SK-N-SH (cell line): ENCODE data around the gene DPEP1. TPM values are rescaled to one million over a fixed set of nuclear protein-coding genes. Genes with fewer than 3 reads are reported as not detected.

ENCODE experiments used
- CTCF ChIA-PET: fragments of 300-600, 350-600 bp; formaldehyde crosslinking; extraction: SDS; loops from one replicate; lab custom pipeline; 2021; lab: Yijun Ruan, JAX
- POLR2A ChIA-PET: fragments of 350-600 bp; sonication (Branson Sonifier 250); formaldehyde crosslinking; extraction: SDS; loops from one replicate; lab custom pipeline; 2020; ENCODE audit warnings: antibody characterized with exemption, inconsistent platforms; lab: Yijun Ruan, JAX
- DNase-seq: peaks from one replicate; pipeline ENCODE4 v3.0.0; 2012
- H2AFZ ChIP-seq: fragments of 200-600 bp; sonication (generic); 2 replicates; pipeline ENCODE4 v1.8.1; 2016; ENCODE audit warnings: antibody characterized with exemption, mild to moderate bottlenecking, low read depth
- H3F3A ChIP-seq: fragments of 200-600 bp; sonication (generic); replicated peaks from 2 replicates; pipeline ENCODE3; 2016; ENCODE audit warnings: antibody characterized with exemption, mild to moderate bottlenecking; ENCODE audit not compliant: insufficient read depth
- H3K27ac ChIP-seq, 2 experiments: fragments of 200-500 bp in 1 of 2; fragments of 200-600 bp in 1 of 2; sonication (Bioruptor generic) in 1 of 2; sonication (generic), shearing (Covaris generic) in 1 of 2; 2 replicates each; pipeline versions ENCODE4 v1.5.1 to v1.6.1; 2014 to 2016; ENCODE audit warnings: low read depth in 2 of 2, inconsistent platforms in 1 of 2, low read length in 1 of 2, mild to moderate bottlenecking in 1 of 2, mixed read lengths in 1 of 2
- H3K27me3 ChIP-seq: fragments of 200-600 bp; sonication (generic), shearing (Covaris generic); 2 replicates; pipeline ENCODE4 v1.6.1; 2016; ENCODE audit warnings: mixed run types; ENCODE audit not compliant: insufficient read depth
- H3K36me3 ChIP-seq, 2 experiments: fragments of 200-500 bp in 1 of 2; fragments of 200-600 bp in 1 of 2; sonication (Bioruptor generic) in 1 of 2; sonication (generic) in 1 of 2; replicated peaks in 1 of 2; 2 replicates each; pipeline versions ENCODE3 to v1.5.1; 2014 to 2016; ENCODE audit warnings: low read length in 1 of 2, mild to moderate bottlenecking in 1 of 2; ENCODE audit not compliant: insufficient read depth in 2 of 2, control insufficient read depth in 1 of 2
- H3K4me1 ChIP-seq, 2 experiments: fragments of 200-500 bp in 1 of 2; fragments of 200-600 bp in 1 of 2; sonication (Bioruptor generic) in 1 of 2; sonication (generic), shearing (Covaris generic) in 1 of 2; 2 replicates each; pipeline versions ENCODE4 v1.5.1 to v1.6.1; 2014 to 2016; ENCODE audit warnings: low read depth in 1 of 2, low read length in 1 of 2, mixed run types in 1 of 2; ENCODE audit not compliant: insufficient read depth in 2 of 2, control insufficient read depth in 1 of 2
- H3K4me2 ChIP-seq: fragments of 200-600 bp; sonication (generic), shearing (Covaris generic); 2 replicates; pipeline ENCODE4 v1.6.1; 2017; ENCODE audit warnings: mixed run types
- H3K4me3 ChIP-seq, 2 experiments: fragments of 200-500 bp in 1 of 2; fragments of 200-600 bp in 1 of 2; sonication (Bioruptor generic) in 1 of 2; sonication (generic), shearing (Covaris generic) in 1 of 2; 2 replicates each; pipeline versions ENCODE4 v1.5.1 to v1.8.1; 2014 to 2016; ENCODE audit warnings: low read depth in 2 of 2, inconsistent platforms in 1 of 2, low read length in 1 of 2, mild to moderate bottlenecking in 1 of 2, mixed read lengths in 1 of 2, moderate library complexity in 1 of 2
- H3K79me2 ChIP-seq: fragments of 200-600 bp; sonication (generic); 2 replicates; pipeline ENCODE4 v1.8.1; 2017; ENCODE audit warnings: mild to moderate bottlenecking; ENCODE audit not compliant: insufficient read depth
- H3K9ac ChIP-seq: fragments of 200-600 bp; sonication (generic); 2 replicates; pipeline ENCODE4 v1.6.1; 2017; ENCODE audit warnings: mixed run types
- H3K9me2 ChIP-seq: fragments of 200-600 bp; sonication (generic); 2 replicates; pipeline ENCODE4 v1.6.1; 2017; ENCODE audit warnings: mixed run types
- H3K9me3 ChIP-seq: fragments of 200-600 bp; sonication (generic); 2 replicates; pipeline ENCODE4 v1.6.1; 2017; ENCODE audit warnings: mixed run types, mild to moderate bottlenecking, moderate library complexity
- H4K20me1 ChIP-seq: fragments of 200-600 bp; sonication (generic); 2 replicates; pipeline ENCODE4 v1.6.1; 2017; ENCODE audit warnings: mild to moderate bottlenecking, mixed run types; ENCODE audit not compliant: insufficient read depth
- CHD2 ChIP-seq: fragments of 150-350 bp; IDR thresholded peaks from 2 replicates; pipeline ENCODE4 v1.6.1; 2018; ENCODE audit warnings: low read length; ENCODE audit not compliant: partially characterized antibody
- ELF1 ChIP-seq: IDR thresholded peaks from 2 replicates; pipeline ENCODE4 v1.4.0; 2012
- EZH2phosphoT487 ChIP-seq: fragments of 200-600 bp; sonication (generic); IDR thresholded peaks from 2 replicates; pipeline ENCODE4 v1.6.1; 2017; ENCODE audit warnings: low read depth, mixed run types, mild to moderate bottlenecking, antibody characterized with exemption, moderate library complexity, borderline replicate concordance
- FOXJ3 ChIP-seq: sonication (generic); formaldehyde crosslinking; IDR thresholded peaks from 2 replicates; pipeline ENCODE4 v1.5.1; 2020; ENCODE audit warnings: mild to moderate bottlenecking, missing genetic modification reagents
- GABPA ChIP-seq: IDR thresholded peaks from 2 replicates; pipeline ENCODE4 v1.4.0; 2012; ENCODE audit warnings: low read depth, mild to moderate bottlenecking
- MAX ChIP-seq: IDR thresholded peaks from 2 replicates; pipeline ENCODE4 v1.4.0; 2012; ENCODE audit warnings: low read depth
- MEF2A ChIP-seq: IDR thresholded peaks from 2 replicates; pipeline ENCODE4 v1.4.0; 2012; ENCODE audit warnings: low read depth, borderline replicate concordance
- MXI1 ChIP-seq: IDR thresholded peaks from 2 replicates; pipeline ENCODE4 v1.6.1; 2012; ENCODE audit warnings: mild to moderate bottlenecking, low read depth, low read length, improper control_type of control experiment
- NFIC ChIP-seq: IDR thresholded peaks from 2 replicates; pipeline ENCODE4 v1.4.0; 2012; ENCODE audit warnings: borderline replicate concordance
- NRF1 ChIP-seq: IDR thresholded peaks from 2 replicates; pipeline ENCODE4 v1.6.1; 2012; ENCODE audit warnings: low read depth, mild to moderate bottlenecking, low read length
- RCOR1 ChIP-seq: fragments of 150-350 bp; IDR thresholded peaks from 2 replicates; pipeline ENCODE4 v1.6.1; 2017; ENCODE audit warnings: antibody characterized with exemption, low read length
- RFX5 ChIP-seq: IDR thresholded peaks from 2 replicates; pipeline ENCODE4 v1.6.1; 2012; ENCODE audit warnings: mild to moderate bottlenecking, improper control_type of control experiment, low read length
- TAF1 ChIP-seq: IDR thresholded peaks from 2 replicates; pipeline ENCODE4 v1.6.1; 2012; ENCODE audit warnings: low read depth, mild to moderate bottlenecking, low read length, moderate library complexity, borderline replicate concordance
- TCF12 ChIP-seq: IDR thresholded peaks from 2 replicates; pipeline ENCODE4 v1.4.0; 2012
- YY1 ChIP-seq: IDR thresholded peaks from 2 replicates; pipeline ENCODE4 v1.4.0; 2012; ENCODE audit warnings: low read depth, mild to moderate bottlenecking
- ZBTB33 ChIP-seq: IDR thresholded peaks from 2 replicates; pipeline ENCODE4 v1.4.0; 2012; ENCODE audit warnings: low read depth, borderline replicate concordance
- WGBS: methylation state at CpG from one replicate; pipeline ENCODE4 v1.1.6; 2017; ENCODE audit warnings: low lambda C conversion rate; 5-methylcytosine and 5-hydroxymethylcytosine counted together
- polyA plus RNA-seq, 3 experiments: library from polyadenylated mRNA; depleted of rRNA; stranded (reverse); fragments of >200 nt; gene quantifications; 2 replicates each; pipeline ENCODE4 v1.2.3, GENCODE V29; 2012

The DPEP1 gene
- polyA plus RNA-seq, 1 of the 3 experiments (the other 2 are of a cell fraction): 0.05 TPM

GRCh38 chr16:89583895-89584644 lies 29.4 kb upstream of the DPEP1 start:
- H3K9me2 ChIP-seq: no peaks in the 10 kb centered on the region
- CTCF ChIA-PET: interaction anchor here (0.6 to 1.6 kb wide), 3 partner anchors 18 to 117 kb away, joined by 3 to 5 read pairs (median 5); no protein-coding TSS in a partner anchor
- H3K9ac ChIP-seq: no peak overlapping the region
- no peak for TF ChIP-seq ELF1
- TF ChIP-seq RFX5: no peak
- no peak for TF ChIP-seq NFIC
- no peak for TF ChIP-seq ZBTB33
- no peak for TF ChIP-seq MAX
- TF ChIP-seq RCOR1: no peak
- TF ChIP-seq YY1: no peak
- TF ChIP-seq GABPA: no peak
- TF ChIP-seq EZH2phosphoT487: no peak
- no peak for TF ChIP-seq MXI1
- no peak for TF ChIP-seq NRF1
- TF ChIP-seq TCF12: no peak
- no peak for TF ChIP-seq MEF2A
- TF ChIP-seq CHD2: no peak
- no peak for TF ChIP-seq TAF1
- no peak for TF ChIP-seq FOXJ3 (CRISPR knock-in tag)
- H2AFZ ChIP-seq: no peak overlapping the region
- DNase-seq: no peak
- H3K79me2 ChIP-seq: no peaks in the 10 kb centered on the region
- POLR2A ChIA-PET: no interaction called here
- no peaks in the 10 kb centered on the region for H4K20me1 ChIP-seq
- no peaks in the 10 kb centered on the region for H3K36me3 ChIP-seq
- no peak overlapping the region for H3K27ac ChIP-seq
- no peaks in the 10 kb centered on the region for H3K27me3 ChIP-seq
- WGBS: 93% methylated on average over 31 of the region's 49 CpGs
- peaks cover 5 to 12% of the 10 kb centered on the region in 2 experiments; a peak in 3 of 4 replicates for H3K4me1 ChIP-seq
- no peaks in the 10 kb centered on the region for H3K9me3 ChIP-seq
- no peak overlapping the region for H3K4me3 ChIP-seq
- H3K4me2 ChIP-seq: no peak overlapping the region
- H3F3A ChIP-seq: peaks cover 16% of the 10 kb centered on the region
